Activated CD8-positive, alpha-beta T cell treated with anti-CD3 and anti-CD28 coated beads, Interleukin-2, amount 10 ng/mL, durations not matched to agents 7 days and 5 days (primary cell): Measurements from ENCODE around the gene NCAPH2. TPM values are rescaled to one million over a fixed set of nuclear protein-coding genes. Genes with fewer than 3 reads are reported as not detected.

Experiments used
- ATAC-seq: fragments of 150-1000 bp; cut with Tn5 transposase; one replicate; pipeline ENCODE4 v1.10.0; 2021; ENCODE audit warnings: moderate library complexity
- CTCF ChIA-PET: fragments of 350-600 bp; sonication (Branson Sonifier 250); formaldehyde crosslinking; loops from one replicate; lab custom pipeline; 2021; ENCODE audit warnings: antibody characterized with exemption; lab: Charles Lee
- POLR2A ChIA-PET: fragments of 350-600 bp; sonication (Branson Sonifier 250); formaldehyde crosslinking; loops from one replicate; lab custom pipeline; 2021; ENCODE audit warnings: antibody characterized with exemption; lab: Charles Lee
- DNase-seq: peaks from one replicate; pipeline ENCODE4 v3.0.0-alpha.2; 2020
- H3K27ac Mint-ChIP-seq: one replicate; pipeline ENCODE4 v1.8.0; 2021; ENCODE audit warnings: mild to moderate bottlenecking, mixed read lengths
- H3K27me3 Mint-ChIP-seq: one replicate; pipeline ENCODE4 v1.8.0; 2021; ENCODE audit warnings: low read depth, mixed read lengths
- H3K36me3 Mint-ChIP-seq: one replicate; pipeline ENCODE4 v1.8.0; 2021; ENCODE audit warnings: low read depth, mixed read lengths
- H3K4me1 Mint-ChIP-seq: one replicate; pipeline ENCODE4 v1.8.0; 2021; ENCODE audit warnings: low read depth, mixed read lengths
- H3K4me3 Mint-ChIP-seq: one replicate; pipeline ENCODE4 v1.8.0; 2021; ENCODE audit warnings: mild to moderate bottlenecking, mixed read lengths
- H3K9me3 Mint-ChIP-seq: one replicate; pipeline ENCODE4 v1.8.0; 2022; ENCODE audit warnings: mixed read lengths; ENCODE audit not compliant: insufficient read depth
- total RNA-seq, 2 experiments: library from RNA; stranded (reverse); gene quantifications; one replicate each; pipeline ENCODE4 v1.2.3, GENCODE V29; 2021

Gene NCAPH2
- total RNA-seq, 2 experiments from 2014 or later = 146 to 150 TPM

DNA sequence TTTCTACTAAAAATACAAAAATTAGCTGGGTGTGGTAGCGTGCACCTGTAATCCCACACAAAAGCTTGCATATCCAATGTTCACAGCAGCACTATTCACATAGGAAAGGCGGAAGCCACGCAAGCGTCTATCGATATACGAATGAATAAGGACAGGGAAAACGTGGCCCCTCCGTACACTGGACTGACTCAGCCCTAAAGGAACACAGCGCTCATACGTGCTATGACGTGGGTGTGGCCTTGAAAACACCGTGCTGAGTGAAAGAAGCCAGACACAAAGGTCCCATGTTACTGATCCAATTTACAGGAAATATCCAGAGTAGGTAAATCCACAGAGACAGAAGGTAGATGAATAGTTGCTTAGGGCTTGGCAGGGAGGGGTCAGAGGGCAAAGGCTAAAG lies 7.6 kb upstream of the NCAPH2 start:
- H3K36me3 Mint-ChIP-seq = peaks cover 4% of the 10 kb centered on the region
- peaks cover 2% of the 10 kb centered on the region for H3K4me1 Mint-ChIP-seq
- peaks cover 3% of the 10 kb centered on the region for H3K27me3 Mint-ChIP-seq
- ChIA-PET POLR2A (interaction anchor here (0.7 kb wide), 1 partner anchor 121 kb away, joined by 3 read pairs; no protein-coding TSS in a partner anchor), CTCF (interaction anchor here (1.0 to 1.8 kb wide), 5 partner anchors 25 to 249 kb away, joined by 3 to 9 read pairs (median 4); partner anchors contain the start of genes HDAC10 and SCO2)
- no peak overlapping the region for H3K4me3 Mint-ChIP-seq
- no peak for ATAC-seq
- H3K9me3 Mint-ChIP-seq = no peaks in the 10 kb centered on the region
- no peak overlapping the region for H3K27ac Mint-ChIP-seq
- no peak for DNase-seq

DNA sequence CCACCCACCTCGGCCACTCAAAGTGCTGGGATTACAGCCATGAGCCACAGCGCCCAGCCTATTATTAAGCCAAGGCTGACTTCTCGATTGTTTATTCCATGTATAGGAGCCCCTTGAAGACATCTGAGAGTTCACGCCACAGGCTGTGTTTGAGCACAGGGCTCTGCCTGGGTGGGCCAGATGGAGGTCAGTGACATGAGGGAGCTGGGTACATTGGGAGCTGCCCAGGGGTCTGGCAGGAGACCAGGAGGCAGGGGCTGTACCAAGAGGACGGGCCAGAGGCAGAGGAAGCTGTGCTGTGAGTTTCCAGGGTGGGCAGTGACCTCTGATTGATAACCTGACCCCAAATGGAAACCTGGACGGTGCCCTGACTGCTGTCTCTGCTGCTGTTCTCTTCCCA lies 5.9 kb upstream of the NCAPH2 start:
- Mint-ChIP-seq H3K27ac (no peak overlapping the region), H3K4me3 (no peak overlapping the region), H3K9me3 (no peaks in the 10 kb centered on the region), H3K36me3 (peaks cover 8% of the 10 kb centered on the region), H3K4me1 (peaks cover 6% of the 10 kb centered on the region), H3K27me3 (peaks cover 2% of the 10 kb centered on the region)
- no peak for ATAC-seq
- CTCF ChIA-PET = interaction anchor here (1.0 to 1.8 kb wide), 2 partner anchors 32 to 119 kb away, joined by 3 to 4 read pairs; no protein-coding TSS in a partner anchor
- POLR2A ChIA-PET = interaction anchor here (0.9 kb wide), 1 partner anchor 52 kb away, joined by 3 read pairs; no protein-coding TSS in a partner anchor
- DNase-seq = no peak

DNA sequence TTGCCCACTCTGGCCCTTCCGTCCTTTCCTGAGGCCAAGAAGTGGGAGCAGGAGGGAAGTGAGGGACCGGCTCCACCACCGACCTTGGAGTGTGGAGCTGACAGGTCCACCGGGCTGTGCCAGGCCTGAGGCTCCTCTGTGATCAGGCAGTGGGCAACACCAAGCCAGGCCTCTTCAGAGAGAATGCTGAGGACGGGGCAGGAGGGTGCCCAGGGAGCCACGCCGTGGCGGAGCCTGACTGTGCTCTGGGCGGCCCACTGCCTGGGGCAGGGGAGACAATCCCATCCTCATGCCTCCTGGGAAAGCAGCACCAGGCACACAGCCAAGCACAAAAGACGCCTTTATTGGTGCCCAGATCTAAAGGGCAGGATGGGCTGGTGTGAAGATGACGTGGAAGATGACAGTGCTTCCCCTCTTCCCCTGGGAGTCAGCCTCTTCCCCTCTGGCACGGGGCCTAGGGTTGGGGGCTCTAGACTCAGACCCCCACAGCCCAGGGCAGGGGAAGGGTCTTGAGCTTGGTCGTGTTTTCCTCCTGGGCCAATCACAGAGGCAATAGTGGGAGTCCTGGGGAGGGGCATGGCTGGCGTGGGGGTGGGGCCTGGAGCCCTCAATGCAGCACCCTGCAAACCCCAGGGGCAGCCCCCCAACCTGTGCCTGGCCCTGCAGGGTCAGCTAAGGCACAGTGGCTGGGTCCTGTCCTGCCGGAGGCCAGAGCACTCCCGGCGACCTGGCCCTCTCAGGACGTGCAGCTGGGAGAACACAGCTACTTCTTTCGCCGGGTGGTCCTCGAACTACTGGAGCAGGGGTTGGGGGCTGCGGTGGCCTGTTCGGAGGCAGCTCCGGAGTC lies 5.2 kb upstream of the NCAPH2 start:
- Mint-ChIP-seq H3K27ac (no peak overlapping the region), H3K4me1 (peaks cover 6% of the 10 kb centered on the region), H3K9me3 (no peaks in the 10 kb centered on the region), H3K27me3 (no peaks in the 10 kb centered on the region), H3K36me3 (peaks cover 11% of the 10 kb centered on the region), H3K4me3 (no peak overlapping the region)
- ChIA-PET CTCF (interaction anchor here (1.0 to 1.1 kb wide), 2 partner anchors 23 to 118 kb away, joined by 3 read pairs; partner anchors contain the start of gene SCO2), POLR2A (no interaction called here)
- ATAC-seq (no peak), DNase-seq (no peak)

DNA sequence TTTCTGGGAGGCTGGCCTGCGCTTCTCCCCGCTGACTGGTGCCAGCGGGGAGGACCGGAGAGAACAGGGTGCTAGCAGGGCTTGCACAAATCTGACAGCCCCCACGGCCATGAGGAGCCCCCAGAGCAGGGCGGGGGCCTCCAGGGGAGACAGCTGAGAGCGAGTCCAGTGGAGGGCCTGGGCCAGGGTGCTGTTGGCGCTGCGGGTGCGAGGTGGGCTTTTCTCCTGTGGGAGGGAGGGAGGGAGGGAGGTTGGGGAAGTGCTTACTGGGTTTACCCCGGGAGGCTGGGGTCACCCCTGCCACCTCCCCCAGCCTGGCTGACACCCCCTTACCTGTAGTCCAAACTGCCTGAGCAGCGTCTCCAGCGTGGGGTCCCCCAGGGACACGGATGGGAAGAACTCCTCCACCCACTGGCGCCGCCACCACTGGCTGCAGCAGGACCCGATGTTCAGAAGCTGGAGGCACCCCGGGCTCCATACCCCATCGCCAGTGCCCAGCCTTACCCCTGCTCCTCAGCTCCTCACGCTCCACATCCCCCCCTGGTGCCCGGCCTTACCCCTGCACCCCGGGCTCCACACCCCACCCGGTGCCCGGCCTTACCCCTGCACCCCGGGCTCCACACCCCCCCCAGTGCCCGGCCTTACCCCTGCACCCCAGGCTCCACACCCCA lies 4.4 kb upstream of the NCAPH2 start:
- no peaks in the 10 kb centered on the region for H3K9me3 Mint-ChIP-seq
- H3K4me1 Mint-ChIP-seq = peaks cover 5% of the 10 kb centered on the region
- no peak overlapping the region for H3K27ac Mint-ChIP-seq
- ChIA-PET POLR2A (no interaction called here), CTCF (interaction anchor here (1.1 kb wide), 1 partner anchor 22 kb away, joined by 3 read pairs; the partner anchor contains the start of gene SCO2)
- no peaks in the 10 kb centered on the region for H3K27me3 Mint-ChIP-seq
- DNase-seq = no peak
- no peak overlapping the region for H3K4me3 Mint-ChIP-seq
- ATAC-seq = no peak
- H3K36me3 Mint-ChIP-seq = peaks cover 14% of the 10 kb centered on the region

DNA sequence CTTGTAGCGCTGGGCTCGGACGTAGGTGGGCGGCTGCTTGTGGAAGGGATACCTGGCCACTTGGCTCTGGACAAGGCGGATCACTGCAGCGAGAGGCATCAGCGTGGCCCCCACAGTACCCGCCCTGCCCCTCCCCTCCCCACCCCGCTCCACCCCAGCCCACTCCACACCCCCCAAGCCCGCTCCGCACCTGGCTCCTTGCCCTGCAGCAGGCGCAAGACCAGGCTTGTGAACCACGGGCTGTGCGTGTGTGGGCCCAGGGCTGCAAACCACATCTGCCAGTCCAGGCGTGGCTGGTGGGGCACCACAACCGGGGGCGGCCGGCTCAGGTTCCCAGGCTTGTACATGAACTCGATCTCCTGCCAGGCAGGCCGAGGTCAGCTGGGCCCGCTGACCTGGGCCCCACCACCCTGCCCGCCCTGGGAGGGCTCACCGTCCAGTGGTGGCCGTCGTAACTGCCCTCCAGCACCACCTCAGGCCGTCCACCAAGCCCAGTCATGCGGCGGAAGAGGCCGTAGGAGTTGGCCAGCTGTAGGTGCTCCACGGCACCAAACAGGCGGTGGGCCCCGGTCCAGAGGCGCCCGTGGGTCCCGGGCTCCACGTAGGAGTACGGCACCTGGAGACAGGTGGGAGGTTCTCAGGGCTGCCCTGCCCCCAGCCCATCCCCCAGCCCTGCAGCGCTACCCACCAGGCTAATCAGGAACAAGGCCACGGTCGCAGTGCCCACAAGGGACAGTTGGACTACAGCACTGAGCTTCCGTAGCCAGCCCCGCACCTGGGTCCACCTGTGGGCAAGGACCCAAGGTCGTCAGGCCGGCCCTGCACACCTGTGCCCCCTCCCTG lies 3.4 kb upstream of the NCAPH2 start:
- CTCF ChIA-PET = no interaction called here
- no peak overlapping the region for H3K4me3 Mint-ChIP-seq

DNA sequence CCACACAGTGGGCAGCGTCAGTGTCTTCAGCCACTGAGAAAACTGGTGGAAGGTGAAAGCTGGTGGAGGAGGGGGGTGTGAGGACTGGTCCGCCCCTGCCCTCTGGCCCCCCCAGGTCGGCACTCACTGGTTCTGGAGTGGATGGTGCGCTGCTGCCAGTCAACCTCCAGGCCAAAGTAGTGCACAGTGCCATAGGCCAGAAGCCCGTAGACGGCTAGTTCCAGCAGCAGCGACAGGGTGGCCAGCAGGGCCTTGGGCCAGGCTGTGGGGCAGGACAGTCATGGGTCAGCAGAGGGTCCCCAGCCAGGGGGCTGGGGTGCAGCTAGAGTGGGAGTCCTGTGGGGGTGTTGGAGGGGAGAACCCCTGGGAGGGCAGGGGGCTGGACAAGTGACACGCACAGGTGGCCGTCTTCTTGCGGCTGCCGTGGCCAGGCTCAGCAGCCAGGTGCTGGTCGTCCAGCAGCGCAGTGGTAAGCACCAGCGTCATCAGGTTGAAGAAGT lies 2.7 kb upstream of the NCAPH2 start:
- Mint-ChIP-seq H3K4me3 (peak overlapping the region; percentile 45), H3K9me3 (no peaks in the 10 kb centered on the region)
- POLR2A ChIA-PET = interaction anchor here (1.3 to 2.0 kb wide), 2 partner anchors 34 to 261 kb away, joined by 4 read pairs; no protein-coding TSS in a partner anchor

More for the DNA sequence above, 3.4 kb upstream of the NCAPH2 start:
- peaks cover 20% of the 10 kb centered on the region for H3K36me3 Mint-ChIP-seq
- no peak for ATAC-seq
- POLR2A ChIA-PET = interaction anchor here (2.0 kb wide), 1 partner anchor 34 kb away, joined by 4 read pairs; no protein-coding TSS in a partner anchor
- DNase-seq = no peak
- H3K4me1 Mint-ChIP-seq = peaks cover 12% of the 10 kb centered on the region
- no peak overlapping the region for H3K27ac Mint-ChIP-seq
- H3K27me3 Mint-ChIP-seq = no peaks in the 10 kb centered on the region
- no peaks in the 10 kb centered on the region for H3K9me3 Mint-ChIP-seq

DNA sequence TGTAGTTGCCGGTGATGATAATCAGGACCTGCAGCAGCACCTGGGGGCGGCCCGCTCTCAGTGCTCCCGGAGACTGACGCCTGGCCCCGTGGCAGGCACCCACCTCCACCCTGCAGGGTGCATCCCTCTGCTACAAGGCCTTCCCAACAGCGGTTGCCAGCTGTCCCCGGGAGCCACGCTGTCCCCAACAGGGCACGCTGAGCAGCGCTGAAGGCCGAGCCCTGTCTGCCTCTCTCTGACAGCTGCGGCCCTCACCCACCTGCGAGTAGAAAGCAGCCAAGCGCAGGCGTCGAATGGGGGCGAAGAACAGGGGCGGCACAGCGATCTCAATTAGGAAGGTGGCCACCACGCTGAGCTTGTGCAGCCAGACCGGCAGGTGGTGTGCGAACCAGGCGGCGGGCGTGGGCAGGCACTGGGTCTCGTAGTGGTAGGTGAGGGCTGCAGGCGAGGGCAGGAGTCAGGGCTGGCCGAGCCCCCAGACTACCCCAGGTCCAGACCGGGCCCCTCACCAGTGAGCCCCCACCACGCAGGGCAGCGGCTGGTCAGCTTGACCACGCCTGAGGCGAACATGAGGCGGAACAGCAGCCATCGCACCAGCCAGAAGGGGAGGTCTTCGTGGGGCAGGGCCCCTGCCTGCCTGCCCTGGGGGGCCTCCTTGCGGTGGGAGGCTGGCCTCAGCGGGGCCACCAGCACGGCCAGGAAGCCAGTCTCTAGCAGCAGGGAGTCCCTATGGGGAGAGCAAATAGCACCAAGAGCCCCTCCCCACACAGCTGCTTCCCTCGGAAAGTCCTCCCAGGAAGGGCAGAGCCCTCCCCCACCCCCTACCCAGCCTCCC lies 2.0 kb upstream of the NCAPH2 start:
- Mint-ChIP-seq H3K4me1 (peaks cover 14% of the 10 kb centered on the region), H3K4me3 (peak overlapping the region; percentile 98), H3K36me3 (peaks cover 21% of the 10 kb centered on the region), H3K9me3 (no peaks in the 10 kb centered on the region), H3K27me3 (no peaks in the 10 kb centered on the region), H3K27ac (peak overlapping the region; percentile 94)
- ATAC-seq (no peak), DNase-seq (no peak)
- ChIA-PET POLR2A (interaction anchor here (1.0 to 2.0 kb wide), 4 partner anchors 20 to 262 kb away, joined by 3 to 4 read pairs (median 4); partner anchors contain the start of gene SCO2), CTCF (no interaction called here)

More for the DNA sequence above, 2.7 kb upstream of the NCAPH2 start:
- no peak overlapping the region for H3K27ac Mint-ChIP-seq
- CTCF ChIA-PET = no interaction called here
- H3K36me3 Mint-ChIP-seq = peaks cover 21% of the 10 kb centered on the region
- DNase-seq (no peak), ATAC-seq (no peak)
- no peaks in the 10 kb centered on the region for H3K27me3 Mint-ChIP-seq
- H3K4me1 Mint-ChIP-seq = peaks cover 14% of the 10 kb centered on the region

DNA sequence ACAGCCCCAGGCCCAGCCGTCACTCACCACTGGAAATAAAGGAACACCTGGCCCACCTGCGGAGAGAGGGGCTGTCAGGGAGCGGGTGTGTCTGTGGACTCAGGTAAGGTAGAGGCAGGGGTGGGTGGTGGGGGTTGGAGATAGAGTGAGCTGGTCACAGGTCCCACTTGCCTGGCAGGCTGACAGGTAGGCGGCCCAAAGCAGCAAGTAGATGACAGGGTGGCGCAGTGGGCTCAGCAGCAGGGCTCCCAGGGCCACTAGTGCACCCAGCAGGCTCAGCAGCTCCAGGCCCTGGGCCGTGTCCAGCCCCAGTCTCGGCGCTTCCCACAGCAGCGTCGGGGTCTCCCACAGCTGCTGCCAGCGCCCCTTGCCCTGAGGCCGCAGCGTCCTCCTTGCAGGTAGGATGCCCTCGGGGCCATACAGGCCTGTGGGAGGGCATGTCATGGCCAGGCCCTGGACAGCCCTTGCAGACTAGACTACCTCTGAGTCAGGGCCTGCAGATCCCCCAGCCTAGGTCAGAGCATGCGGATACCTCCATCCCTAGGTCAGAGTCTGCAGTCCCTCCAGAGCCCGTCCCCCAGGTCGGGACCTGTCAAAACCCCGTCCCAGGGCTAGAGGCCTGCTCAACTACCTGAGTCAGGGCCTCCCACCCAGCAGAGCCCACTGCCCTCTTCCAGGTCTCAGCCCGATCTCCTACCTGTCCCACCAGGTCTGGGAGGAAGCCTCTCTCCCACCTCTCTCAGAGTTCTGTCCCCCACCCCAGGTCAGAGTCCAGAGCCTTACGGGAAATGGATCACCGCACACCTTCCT lies 1.2 kb upstream of the NCAPH2 start:
- DNase-seq (no peak), ATAC-seq (no peak)
- H3K27me3 Mint-ChIP-seq = no peaks in the 10 kb centered on the region
- ChIA-PET CTCF (interaction anchor here (1.1 to 3.8 kb wide), 5 partner anchors 9 to 254 kb away, joined by 3 to 55 read pairs (median 4); partner anchors contain the start of gene SCO2), POLR2A (interaction anchor here (1.0 to 3.6 kb wide), 11 partner anchors 9 to 262 kb away, joined by 3 to 82 read pairs (median 4); partner anchors contain the start of genes SCO2 and SYCE3)
- peak overlapping the region; percentile 98 for H3K4me3 Mint-ChIP-seq
- peaks cover 14% of the 10 kb centered on the region for H3K4me1 Mint-ChIP-seq
- no peaks in the 10 kb centered on the region for H3K9me3 Mint-ChIP-seq
- peak overlapping the region; percentile 94 for H3K27ac Mint-ChIP-seq
- H3K36me3 Mint-ChIP-seq = peaks cover 21% of the 10 kb centered on the region

DNA sequence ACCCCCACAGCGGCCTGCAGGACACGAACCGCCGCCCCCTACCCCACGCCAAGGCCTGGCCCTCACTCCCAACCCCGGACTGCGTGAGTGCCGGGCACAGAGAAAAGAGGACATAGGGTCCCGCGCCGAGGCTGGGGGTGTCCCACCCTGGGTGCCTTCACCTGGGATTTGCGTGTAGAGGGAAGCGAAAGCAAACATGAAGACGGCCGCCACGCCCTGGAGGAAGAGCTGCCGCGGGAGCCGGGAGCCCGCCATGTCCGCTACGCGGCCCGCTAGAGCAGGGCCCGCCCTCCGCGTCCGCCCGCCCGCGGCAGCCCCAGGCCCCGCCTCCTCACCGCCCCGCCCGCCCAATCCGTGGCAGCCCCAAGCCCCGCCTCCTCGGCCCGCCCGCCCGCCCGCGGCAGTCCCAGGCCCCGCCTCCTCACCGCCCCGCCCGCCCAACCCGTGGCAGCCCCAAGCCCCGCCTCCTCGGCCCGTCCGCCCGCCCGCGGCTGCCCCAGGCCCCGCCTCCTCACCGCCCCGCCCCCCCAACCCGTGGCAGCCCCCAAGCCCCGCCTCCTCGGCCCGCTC lies 518 bp upstream of the NCAPH2 start, which contains the start of gene LMF2:
Gene LMF2 (minus strand): TSS at position 282 of the 570 bp plus-strand sequence. CDS start 27 bp downstream, at position 255.
- H3K9me3 Mint-ChIP-seq = no peaks in the 10 kb centered on the region

More for the DNA sequence above, 518 bp upstream of the NCAPH2 start, which contains the start of gene LMF2:
- H3K4me3 Mint-ChIP-seq = peak within 1 kb of the TSS; percentile 98
- peak; percentile 87 for ATAC-seq
- peaks cover 21% of the 10 kb centered on the region for H3K4me1 Mint-ChIP-seq
- DNase-seq = peak; percentile 94
- CTCF ChIA-PET = interaction anchor here (0.9 to 3.8 kb wide), 13 partner anchors 10 to 320 kb away, joined by 3 to 55 read pairs (median 4); partner anchors contain the start of genes SCO2 and SYCE3
- H3K27me3 Mint-ChIP-seq = no peaks in the 10 kb centered on the region
- peaks cover 25% of the 10 kb centered on the region for H3K36me3 Mint-ChIP-seq
- POLR2A ChIA-PET = interaction anchor here (0.6 to 3.6 kb wide), 25 partner anchors 9 to 256 kb away, joined by 3 to 82 read pairs (median 4); partner anchors contain the start of genes CHKB, HDAC10, SCO2 and SYCE3
- peak within 1 kb of the TSS; percentile 94 for H3K27ac Mint-ChIP-seq
